ENCODE results near the gene NDUFS5. TPM values are rescaled to one million over a fixed set of nuclear protein-coding genes. Genes with fewer than 3 reads are reported as not detected.

Gene NDUFS5
- total RNA-seq, 4 donors from 2014 or later: 202 to 542 (median 255) TPM

- intact Hi-C loops (cut with DNase I; ENCODE audit: low total_unique reads): no loop called here
- TF ChIP-seq CTCF (IDR thresholded peaks at IDR 0.05) (no peak), POLR2A (IDR thresholded peaks at IDR 0.05) (no peak)
- H3K4me3 ChIP-seq (ENCODE audit: low read depth, poor library complexity, severe bottlenecking): no peak overlapping the region
- 65 to 69% methylated on average over 6 of the region's 6 CpGs for WGBS, 2 donors
- DNase-seq (ENCODE audit: low spot score in 2 of 2): no peak
Observed at GRCh38 chr1:39034114-39034654, 8.0 kb downstream of the NDUFS5 start.

- TF ChIP-seq POLR2A (IDR thresholded peaks at IDR 0.05) (no peak), CTCF (IDR thresholded peaks at IDR 0.05) (no peak)
- intact Hi-C loops (cut with DNase I; ENCODE audit: low total_unique reads): no loop called here
- no peak for DNase-seq (ENCODE audit: low spot score in 2 of 2)
- WGBS, 2 donors: 93 to 97% methylated on average over 5 of the region's 5 CpGs
- H3K4me3 ChIP-seq (ENCODE audit: low read depth, poor library complexity, severe bottlenecking): no peak overlapping the region
Observed at GRCh38 chr1:39036678-39037077, 10.5 kb downstream of the NDUFS5 start.

- 80 to 82% methylated on average over 3 of the region's 3 CpGs for WGBS, 2 donors
- intact Hi-C loops (cut with DNase I; ENCODE audit: low total_unique reads): no loop called here
- H3K4me3 ChIP-seq (ENCODE audit: low read depth, poor library complexity, severe bottlenecking): no peak overlapping the region
- no peak for TF ChIP-seq CTCF (IDR thresholded peaks at IDR 0.05)
- TF ChIP-seq POLR2A (IDR thresholded peaks at IDR 0.05): no peak
- no peak for DNase-seq (ENCODE audit: low spot score in 2 of 2)
Observed at GRCh38 chr1:39043513-39043912, 17.4 kb downstream of the NDUFS5 start.

GRCh38 chr1:39044762-39045161 lies 18.6 kb downstream of the NDUFS5 start:
- no peak for TF ChIP-seq POLR2A (IDR thresholded peaks at IDR 0.05)
- no peak for TF ChIP-seq CTCF (IDR thresholded peaks at IDR 0.05)
- intact Hi-C loops (cut with DNase I; ENCODE audit: low total_unique reads): no loop called here
- no peak for DNase-seq (ENCODE audit: low spot score in 2 of 2)
- WGBS, 2 donors: 86 to 91% methylated on average over 1 of the region's 1 CpG
- H3K4me3 ChIP-seq (ENCODE audit: low read depth, poor library complexity, severe bottlenecking): no peak overlapping the region

GRCh38 chr1:39045231-39045630 lies 19.1 kb downstream of the NDUFS5 start:
- no peak for DNase-seq (ENCODE audit: low spot score in 2 of 2)

More at GRCh38 chr1:39045231-39045630, 19.1 kb downstream of the NDUFS5 start:
- TF ChIP-seq POLR2A (IDR thresholded peaks at IDR 0.05) (no peak), CTCF (IDR thresholded peaks at IDR 0.05) (no peak)
- no peak overlapping the region for H3K4me3 ChIP-seq (ENCODE audit: low read depth, poor library complexity, severe bottlenecking)
- intact Hi-C loops (cut with DNase I; ENCODE audit: low total_unique reads): no loop called here
- 89 to 93% methylated on average over 8 of the region's 8 CpGs for WGBS, 2 donors
